Peyer's patch (tissue), 4 donors: ENCODE results near the gene GRIA4. TPM values are rescaled to one million over a fixed set of nuclear protein-coding genes. Genes with fewer than 3 reads are reported as not detected.

Experiments used
- DNase-seq, 3 donors: peaks; one replicate each; pipeline ENCODE4 v3.0.0-alpha.2; 2017 to 2019
- H3K27ac ChIP-seq, 4 donors: fragments of 200-600 bp; sonication (generic); one replicate each; pipeline ENCODE4 v1.5.1; 2016 to 2019
- H3K27me3 ChIP-seq, 2 donors: fragments of 200-600 bp; sonication (generic); one replicate each; pipeline ENCODE4 v1.5.1; 2019
- H3K36me3 ChIP-seq, 3 donors: fragments of 200-600 bp; sonication (generic); one replicate each; pipeline ENCODE4 v1.5.1; 2016 to 2019
- H3K4me1 ChIP-seq, 4 donors: fragments of 200-600 bp; sonication (generic); one replicate each; pipeline ENCODE4 v1.5.1; 2016 to 2019
- H3K4me3 ChIP-seq, 4 donors: fragments of 200-600 bp; sonication (generic); 1 replicate in 3 of 4; 2 replicates in 1 of 4; pipeline ENCODE4 v1.5.1; 2016 to 2019; ENCODE audit warnings: mild to moderate bottlenecking in 1 of 4
- H3K9me3 ChIP-seq, 4 donors: fragments of 200-600 bp; sonication (generic); one replicate each; pipeline ENCODE4 v1.5.1; 2016 to 2019; ENCODE audit warnings: mild to moderate bottlenecking in 1 of 4
- POLR2A ChIP-seq, 2 donors: fragments of 450-650 bp; IDR thresholded peaks; one replicate each; pipeline ENCODE4 v1.5.1; 2017; ENCODE audit warnings: antibody characterized with exemption in 2 of 2, mild to moderate bottlenecking in 2 of 2, moderate library complexity in 2 of 2
- total RNA-seq, 4 donors: library from RNA; depleted of rRNA; stranded (reverse); fragments of >200 nt; gene quantifications; one replicate each; pipeline ENCODE4 v1.1.0, GENCODE V29; 2016
- TF ChIP-seq, protein P1 (sequence below), 6 experiments: fragments of 450-650 bp in 4 of 6; fragments of 200-600 bp in 2 of 6; sonication (generic) in 1 of 6; IDR thresholded peaks; one replicate each; pipeline ENCODE4 v1.5.1; 2017 to 2019; ENCODE audit warnings: antibody characterized with exemption in 6 of 6, mild to moderate bottlenecking in 3 of 6, moderate library complexity in 1 of 6

Gene GRIA4
- total RNA-seq, 4 donors from 2014 or later = 9.9 to 87.8 (median 36.6) TPM

DNA sequence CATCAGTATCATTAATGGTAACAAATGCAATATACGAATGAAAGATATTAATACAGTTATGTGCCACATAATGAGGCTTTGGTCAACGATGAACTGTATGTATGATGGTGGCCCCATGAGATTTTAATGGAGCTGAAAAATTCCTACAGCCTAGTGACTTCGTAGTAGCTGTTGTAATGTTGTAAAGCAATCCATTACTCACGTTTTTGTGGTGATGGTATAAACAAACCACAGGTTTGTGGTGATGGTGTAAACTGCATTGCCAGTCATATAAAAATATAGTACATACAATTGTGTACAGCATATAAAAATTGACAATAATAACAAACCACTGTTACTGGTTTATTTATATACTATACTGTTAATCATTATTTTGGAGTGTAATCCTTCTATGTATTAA, 27.4 kb upstream of the GRIA4 start:
- no peak for TF ChIP-seq POLR2A (IDR thresholded peaks at IDR 0.05)
- TF ChIP-seq, protein P1, sequence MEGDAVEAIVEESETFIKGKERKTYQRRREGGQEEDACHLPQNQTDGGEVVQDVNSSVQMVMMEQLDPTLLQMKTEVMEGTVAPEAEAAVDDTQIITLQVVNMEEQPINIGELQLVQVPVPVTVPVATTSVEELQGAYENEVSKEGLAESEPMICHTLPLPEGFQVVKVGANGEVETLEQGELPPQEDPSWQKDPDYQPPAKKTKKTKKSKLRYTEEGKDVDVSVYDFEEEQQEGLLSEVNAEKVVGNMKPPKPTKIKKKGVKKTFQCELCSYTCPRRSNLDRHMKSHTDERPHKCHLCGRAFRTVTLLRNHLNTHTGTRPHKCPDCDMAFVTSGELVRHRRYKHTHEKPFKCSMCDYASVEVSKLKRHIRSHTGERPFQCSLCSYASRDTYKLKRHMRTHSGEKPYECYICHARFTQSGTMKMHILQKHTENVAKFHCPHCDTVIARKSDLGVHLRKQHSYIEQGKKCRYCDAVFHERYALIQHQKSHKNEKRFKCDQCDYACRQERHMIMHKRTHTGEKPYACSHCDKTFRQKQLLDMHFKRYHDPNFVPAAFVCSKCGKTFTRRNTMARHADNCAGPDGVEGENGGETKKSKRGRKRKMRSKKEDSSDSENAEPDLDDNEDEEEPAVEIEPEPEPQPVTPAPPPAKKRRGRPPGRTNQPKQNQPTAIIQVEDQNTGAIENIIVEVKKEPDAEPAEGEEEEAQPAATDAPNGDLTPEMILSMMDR (IDR thresholded peaks at IDR 0.05) = no peak
- Histone ChIP-seq H3K36me3 (no peaks in the 10 kb centered on the region), H3K27ac (no peak overlapping the region), H3K4me3 (no peak overlapping the region), H3K9me3 (no peaks in the 10 kb centered on the region), H3K4me1 (no peaks in the 10 kb centered on the region), H3K27me3 (no peaks in the 10 kb centered on the region)
- DNase-seq = no peak

DNA sequence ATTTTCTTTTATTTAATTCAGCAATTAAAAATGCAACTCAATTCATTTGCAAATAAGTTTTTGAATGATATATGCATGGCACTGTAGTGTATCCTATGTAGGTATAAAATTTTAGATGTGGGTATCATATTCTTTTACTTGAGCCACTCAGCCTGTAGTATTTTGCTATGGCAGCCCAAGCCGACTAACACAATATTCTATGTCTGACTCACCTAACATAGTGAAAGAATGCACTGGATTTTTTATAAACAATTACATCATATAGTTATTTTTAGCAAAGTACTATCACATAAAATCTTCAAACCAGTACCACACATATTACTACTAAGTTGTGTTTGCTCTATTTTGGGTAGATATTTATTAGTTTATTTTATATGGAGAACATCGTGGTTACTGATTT, 21.9 kb upstream of the GRIA4 start:
- no peaks in the 10 kb centered on the region for H3K4me1 ChIP-seq
- TF ChIP-seq, protein P1 (IDR thresholded peaks at IDR 0.05) = no peak
- TF ChIP-seq POLR2A (IDR thresholded peaks at IDR 0.05) = no peak
- H3K27me3 ChIP-seq = no peaks in the 10 kb centered on the region
- H3K36me3 ChIP-seq = no peaks in the 10 kb centered on the region
- H3K9me3 ChIP-seq = no peaks in the 10 kb centered on the region
- no peak overlapping the region for H3K27ac ChIP-seq
- no peak overlapping the region for H3K4me3 ChIP-seq
- no peak for DNase-seq

DNA sequence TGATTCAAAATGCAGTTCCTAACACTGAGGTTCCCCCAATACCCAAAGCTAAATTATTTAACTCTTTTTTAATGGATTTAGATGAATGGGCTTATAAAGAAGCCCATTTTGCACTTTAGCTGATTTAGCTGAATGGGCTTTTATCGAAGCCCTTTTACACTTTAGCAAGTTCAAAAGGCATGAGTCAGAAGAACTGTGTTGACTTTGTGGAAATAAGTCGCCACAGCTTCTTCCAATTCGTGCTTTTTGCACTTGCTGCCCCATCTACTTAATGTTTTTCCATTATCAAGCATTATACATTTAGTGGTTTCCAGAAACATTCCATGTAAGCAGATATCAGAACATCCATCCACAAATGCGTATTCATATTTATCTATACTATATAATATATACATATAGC, 20.5 kb upstream of the GRIA4 start:
- Histone ChIP-seq H3K36me3 (no peaks in the 10 kb centered on the region), H3K9me3 (no peaks in the 10 kb centered on the region), H3K4me1 (no peaks in the 10 kb centered on the region), H3K27me3 (no peaks in the 10 kb centered on the region), H3K4me3 (no peak overlapping the region), H3K27ac (no peak overlapping the region)
- DNase-seq = no peak
- TF ChIP-seq POLR2A (IDR thresholded peaks at IDR 0.05) = no peak
- TF ChIP-seq, protein P1 (IDR thresholded peaks at IDR 0.05) = no peak

DNA sequence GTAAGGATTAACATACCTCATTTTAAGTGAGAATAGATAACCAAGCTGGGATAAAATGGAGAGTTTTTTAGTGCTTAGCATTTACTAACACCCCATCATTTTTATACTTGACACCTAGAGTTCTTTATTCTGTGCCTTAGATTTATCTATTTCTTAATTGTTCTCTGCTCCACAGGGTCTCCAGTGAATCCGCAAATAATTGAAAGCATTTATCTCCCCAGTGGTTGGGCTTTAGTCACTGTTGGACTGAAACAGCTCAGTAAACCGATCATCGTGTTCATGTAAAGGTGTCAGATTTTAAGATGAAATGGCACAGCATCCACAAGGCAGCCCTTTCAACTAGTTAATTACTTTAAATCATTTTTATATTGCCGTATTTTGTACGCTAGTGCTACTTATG, 17.8 kb upstream of the GRIA4 start:
- TF ChIP-seq, protein P1 (IDR thresholded peaks at IDR 0.05) = no peak
- TF ChIP-seq POLR2A (IDR thresholded peaks at IDR 0.05) = no peak
- H3K9me3 ChIP-seq = no peaks in the 10 kb centered on the region
- no peaks in the 10 kb centered on the region for H3K36me3 ChIP-seq
- H3K4me3 ChIP-seq = no peak overlapping the region
- DNase-seq = no peak
- H3K27me3 ChIP-seq = no peaks in the 10 kb centered on the region
- no peaks in the 10 kb centered on the region for H3K4me1 ChIP-seq
- H3K27ac ChIP-seq = no peak overlapping the region

DNA sequence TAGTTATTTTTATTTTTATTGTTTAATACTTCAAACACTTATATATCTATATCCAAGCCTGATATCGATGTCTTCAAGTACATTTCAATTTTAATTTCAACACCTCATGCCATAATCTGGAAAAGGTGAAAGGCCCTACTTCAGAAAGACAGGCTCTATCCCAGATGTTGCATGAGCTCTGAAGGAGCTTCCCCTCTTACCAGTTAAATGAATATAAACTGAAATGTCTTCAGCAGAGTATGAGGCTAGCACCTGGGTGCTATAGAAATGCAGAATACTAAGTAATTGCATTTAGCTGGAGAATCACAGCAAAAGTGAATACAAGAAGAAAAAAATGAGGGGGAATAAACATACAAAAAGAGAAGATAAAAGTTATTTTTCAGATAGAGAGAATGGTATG, 11.5 kb upstream of the GRIA4 start:
- Histone ChIP-seq H3K27ac (no peak overlapping the region), H3K4me3 (no peak overlapping the region), H3K27me3 (no peaks in the 10 kb centered on the region), H3K9me3 (no peaks in the 10 kb centered on the region), H3K4me1 (no peaks in the 10 kb centered on the region), H3K36me3 (no peaks in the 10 kb centered on the region)
- TF ChIP-seq, protein P1 (IDR thresholded peaks at IDR 0.05) = no peak
- TF ChIP-seq POLR2A (IDR thresholded peaks at IDR 0.05) = no peak
- no peak for DNase-seq

DNA sequence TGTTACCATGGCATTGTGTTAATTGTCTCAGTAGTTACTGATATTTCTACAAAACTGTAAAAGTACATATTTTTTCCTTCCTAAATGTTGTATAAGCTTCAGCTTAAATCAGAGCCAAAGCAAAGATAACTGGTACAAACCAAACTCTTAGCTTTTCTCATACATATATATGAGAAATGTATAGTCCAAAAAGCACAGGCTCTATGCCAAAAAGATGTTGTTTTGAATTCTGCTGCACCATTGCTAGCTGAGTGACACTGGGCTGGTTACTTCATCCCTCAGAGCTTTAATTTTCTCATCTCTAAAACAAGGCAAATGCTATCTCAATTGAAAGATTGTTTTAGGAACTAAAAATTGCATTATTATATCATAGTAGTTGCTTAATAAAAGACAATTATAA, 6.7 kb upstream of the GRIA4 start:
- Histone ChIP-seq H3K9me3 (no peaks in the 10 kb centered on the region), H3K4me1 (no peaks in the 10 kb centered on the region), H3K27ac (no peak overlapping the region), H3K36me3 (no peaks in the 10 kb centered on the region), H3K4me3 (no peak overlapping the region), H3K27me3 (no peaks in the 10 kb centered on the region)
- DNase-seq = no peak
- no peak for TF ChIP-seq POLR2A (IDR thresholded peaks at IDR 0.05)
- TF ChIP-seq, protein P1 (IDR thresholded peaks at IDR 0.05) = no peak
